GM21447 (cell line): ENCODE results near the gene FAM78A.
A peak's percentile ranks its signal among the peaks of the same experiment; 100 is the strongest.
"Not testable (repeated sequence)": the region's sequence is repeated elsewhere in the genome, so short reads cannot be mapped to it uniquely, and the experiment has no call there.

Experiments used
- ATAC-seq: cut with Tn5 transposase; IDR thresholded peaks from one replicate; pipeline ENCODE4 v1.9.1; 2021; ENCODE audit not compliant: unreplicated experiment

Gene FAM78A

GRCh38 chr9:131270171-131271015 is 5.9 kb downstream of the FAM78A start:
- no peak for ATAC-seq

GRCh38 chr9:131266266-131267229 is 9.8 kb downstream of the FAM78A start:
- ATAC-seq = no peak

DNA sequence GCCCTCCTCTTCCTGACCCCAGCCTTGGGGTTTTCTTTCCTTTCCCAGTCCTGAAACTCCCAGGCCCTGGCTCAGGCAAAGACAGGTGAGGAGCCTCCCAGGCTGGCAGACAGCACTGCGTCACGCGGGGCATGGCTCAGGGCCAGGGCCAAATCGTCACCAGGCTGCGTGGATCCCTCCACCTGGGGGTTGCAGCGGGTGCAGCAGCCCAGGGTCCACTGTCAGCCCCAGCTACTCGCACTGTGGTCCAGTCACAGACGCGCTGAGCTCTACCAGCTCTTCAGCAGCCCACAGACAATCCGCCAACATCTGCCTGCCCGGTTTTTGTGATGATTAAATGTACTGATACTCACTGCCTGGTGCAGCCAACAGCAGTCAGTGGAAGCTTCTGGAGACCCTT is 12.1 kb downstream of the FAM78A start:
- no peak for ATAC-seq

GRCh38 chr9:131263701-131264100 is 12.6 kb downstream of the FAM78A start:
- ATAC-seq = no peak

GRCh38 chr9:131263033-131263343 is 13.3 kb downstream of the FAM78A start:
- ATAC-seq = not testable (repeated sequence)

GRCh38 chr9:131262327-131263032 is 13.8 kb downstream of the FAM78A start:
- no peak for ATAC-seq

- no peak for ATAC-seq
These were observed 15.4 kb downstream of the FAM78A start for GRCh38 chr9:131260751-131261452.

- ATAC-seq = no peak
These were observed 16.3 kb downstream of the FAM78A start for GRCh38 chr9:131259916-131260597.

DNA sequence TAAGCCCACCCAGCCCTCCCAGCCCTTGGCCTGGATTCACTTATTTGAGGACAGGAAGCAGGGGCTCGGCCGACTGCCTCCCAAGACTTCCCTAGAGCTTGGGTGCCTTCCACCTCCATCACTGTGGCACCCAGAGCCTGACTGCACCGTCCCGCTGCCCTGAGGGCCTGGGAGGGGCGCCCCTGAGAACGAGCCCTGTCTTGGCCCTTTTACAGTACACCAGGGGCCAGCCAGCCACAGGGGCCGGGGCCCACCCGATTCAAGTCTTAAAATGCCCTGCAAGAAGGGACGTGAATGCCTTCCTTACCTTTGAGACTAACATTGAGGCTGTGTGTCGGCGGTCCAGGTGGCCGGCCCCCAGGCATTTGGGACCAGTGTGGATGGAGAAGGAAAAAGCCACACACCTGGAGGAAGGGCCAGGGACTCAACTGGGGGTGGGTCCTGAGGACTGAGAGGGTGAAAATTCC is 16.8 kb downstream of the FAM78A start:
- no peak for ATAC-seq

DNA sequence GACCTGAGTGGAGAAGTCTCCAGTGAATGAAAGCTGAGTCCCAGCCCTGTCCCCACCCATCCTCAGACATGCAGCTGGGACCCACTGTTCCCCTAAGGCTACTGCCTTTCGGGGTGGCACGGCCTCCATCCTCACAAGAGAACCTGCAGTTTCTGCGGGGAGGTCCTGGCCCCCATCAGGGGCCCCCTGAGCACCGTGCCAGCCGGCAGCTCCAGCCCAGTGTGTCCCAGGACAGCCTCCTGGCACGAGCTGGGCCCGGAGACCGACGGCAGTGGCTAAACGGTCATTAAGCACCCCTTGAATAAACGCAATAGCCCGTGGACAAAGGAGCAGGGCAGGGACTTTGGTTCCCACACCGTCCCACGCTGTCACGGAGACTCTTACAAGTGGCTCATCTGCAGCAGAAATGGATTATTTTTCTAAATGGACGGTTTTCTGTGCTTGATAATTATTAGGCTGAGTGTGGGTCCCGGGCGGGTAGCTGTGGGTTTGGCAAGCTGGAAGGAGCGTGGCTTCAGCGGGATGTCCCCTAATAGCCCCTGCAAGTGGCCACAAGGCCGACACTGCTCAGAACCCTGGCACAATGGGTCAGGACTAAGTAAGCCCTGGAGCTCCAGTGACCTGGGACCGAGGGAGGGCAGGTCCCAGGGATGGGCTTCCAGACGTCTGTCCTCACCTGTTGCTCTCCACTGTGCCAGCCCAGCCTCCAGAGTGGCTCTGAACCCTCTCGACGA is 17.4 kb downstream of the FAM78A start:
- ATAC-seq = no peak

DNA sequence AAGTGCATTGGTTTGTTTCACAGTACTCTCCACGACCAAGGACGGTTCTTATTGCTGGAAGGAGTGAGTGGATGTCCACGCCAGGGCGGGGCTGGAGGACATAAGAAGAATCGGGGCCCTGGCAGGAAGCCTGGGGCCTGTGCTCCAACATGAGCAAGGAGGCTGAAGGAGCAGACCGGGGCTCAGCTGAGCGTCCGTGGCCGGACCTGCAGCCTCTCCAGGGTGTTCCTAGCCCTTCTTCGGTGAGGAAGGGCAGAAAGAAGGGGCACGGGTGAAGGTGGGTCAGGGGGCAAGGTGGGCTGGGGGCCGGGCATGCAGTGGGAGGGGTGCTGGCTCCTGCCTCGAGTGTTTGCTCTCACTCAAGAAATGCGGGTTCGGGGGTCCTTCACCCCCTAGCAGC is 18.1 kb downstream of the FAM78A start:
- no peak for ATAC-seq

DNA sequence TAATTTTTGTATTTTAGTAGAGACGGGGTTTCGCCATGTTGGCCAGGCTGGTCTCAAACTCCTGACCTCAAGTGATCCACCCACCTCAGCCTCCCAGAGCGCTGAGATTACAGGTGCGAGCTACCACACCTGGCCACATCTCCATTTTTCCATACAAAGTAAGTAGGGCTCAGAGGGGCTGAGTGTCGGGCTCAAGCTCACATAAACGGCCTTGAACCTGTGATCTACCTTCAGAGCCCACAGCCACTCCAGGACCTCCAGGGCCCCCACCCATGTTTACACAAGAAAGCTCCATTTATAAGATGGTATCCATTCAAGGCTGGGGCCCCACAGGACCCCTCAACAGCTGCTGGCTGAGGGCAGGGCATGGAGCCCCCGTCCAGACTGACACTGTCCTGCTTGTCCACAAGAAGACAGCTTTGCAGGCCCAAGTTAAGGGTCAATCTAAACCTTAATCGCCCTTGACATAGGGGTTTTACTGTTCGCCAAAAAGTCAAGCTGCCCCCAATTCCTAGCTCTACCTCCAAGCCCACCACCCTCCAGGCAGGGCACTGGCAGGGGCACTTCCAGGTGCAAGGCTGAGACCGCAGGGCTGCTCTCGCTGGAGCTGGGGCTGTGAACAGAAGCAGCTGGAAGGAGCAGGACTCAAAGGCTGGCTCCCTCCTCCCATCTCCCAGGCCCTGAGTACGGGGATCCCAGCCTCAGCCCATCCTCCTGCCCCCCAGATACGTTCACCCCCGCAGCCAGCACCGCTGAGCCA is 18.9 kb downstream of the FAM78A start:
- ATAC-seq = no peak

DNA sequence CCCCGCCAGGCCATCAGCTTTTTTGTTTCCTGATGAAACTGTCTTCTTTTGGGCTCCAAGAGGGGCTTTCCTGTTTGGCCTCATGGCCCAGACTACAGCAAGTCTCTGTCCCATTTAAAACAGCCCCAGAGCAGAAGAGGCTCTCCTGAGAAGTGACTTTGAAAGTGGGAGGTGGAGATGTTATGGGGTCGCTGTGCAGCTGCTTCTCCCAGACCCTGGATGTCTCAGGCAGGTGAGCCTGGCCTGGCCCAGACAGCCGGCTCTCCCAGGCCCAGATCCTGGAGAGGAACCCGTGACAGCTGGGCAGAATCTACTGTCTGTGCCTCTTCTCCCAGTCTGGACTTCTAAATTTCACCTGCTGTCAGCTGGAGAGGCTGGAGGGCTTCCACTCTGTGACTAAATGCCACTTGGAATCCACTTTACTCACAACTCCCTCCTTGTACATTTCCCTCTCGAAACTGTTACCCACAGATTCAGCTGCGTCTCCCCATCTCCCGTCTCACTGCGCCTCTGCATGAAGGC is 20.6 kb downstream of the FAM78A start:
- ATAC-seq = no peak

GRCh38 chr9:131254626-131255025 is 21.7 kb downstream of the FAM78A start:
- ATAC-seq = no peak

DNA sequence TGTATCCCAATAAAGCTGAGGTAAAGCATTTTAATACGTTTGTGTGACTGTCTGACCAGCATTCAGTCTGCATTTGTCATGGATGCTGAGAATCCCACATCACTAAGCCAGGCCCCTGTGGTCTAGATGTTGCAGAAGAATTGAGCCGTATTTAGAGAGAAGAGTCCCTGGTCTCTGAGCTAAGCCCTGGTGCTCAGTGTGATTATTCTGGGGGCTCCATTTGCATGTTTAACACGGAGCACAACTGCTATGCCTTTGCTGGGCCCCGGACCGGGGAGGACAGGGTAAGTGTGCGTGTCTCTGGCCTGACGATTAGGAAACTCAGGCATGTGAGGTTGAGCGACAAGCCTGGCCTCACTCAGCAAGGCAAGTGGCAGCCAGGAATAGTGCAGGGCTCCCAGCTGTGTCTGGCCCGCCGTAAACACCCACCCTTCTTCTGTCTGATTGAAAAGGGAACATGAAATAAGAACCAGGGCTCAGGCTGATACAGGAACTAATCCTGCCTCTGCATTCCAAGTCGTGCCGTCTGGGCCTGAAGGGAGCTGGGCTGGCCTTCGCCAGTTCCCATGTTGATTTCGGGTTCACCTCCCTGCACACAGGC is 22.3 kb downstream of the FAM78A start:
- ATAC-seq = no peak

GRCh38 chr9:131252120-131252519 is 24.2 kb downstream of the FAM78A start:
- peak; percentile 3 for ATAC-seq

- ATAC-seq = no peak
These were observed 29.7 kb downstream of the FAM78A start for GRCh38 chr9:131246618-131247017.

DNA sequence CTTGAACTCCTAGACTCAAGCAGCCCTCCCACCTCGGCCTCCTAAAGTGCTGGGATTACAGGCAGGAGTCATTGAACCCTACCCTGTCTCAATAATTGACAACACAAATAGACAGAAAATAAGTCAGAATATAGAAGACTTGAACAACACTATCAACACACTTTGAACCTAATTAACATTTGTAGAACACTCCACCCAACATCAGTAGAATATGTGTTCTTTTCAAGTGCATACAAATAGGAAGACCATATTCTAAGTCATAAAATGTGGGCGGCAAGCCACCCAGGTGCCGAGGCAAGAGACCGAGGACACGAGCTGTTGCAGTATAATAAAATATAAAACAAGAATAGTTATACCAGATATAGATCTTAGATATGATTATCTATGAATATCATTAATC is 32.0 kb downstream of the FAM78A start:
- not testable (repeated sequence) for ATAC-seq
